Measurements from ENCODE around the gene CALHM5. TPM values are rescaled to one million over a fixed set of nuclear protein-coding genes. Genes with fewer than 3 reads are reported as not detected.

CALHM5 gene
- total RNA-seq, 1 donor from 2014 or later, result 0.40 TPM

DNA sequence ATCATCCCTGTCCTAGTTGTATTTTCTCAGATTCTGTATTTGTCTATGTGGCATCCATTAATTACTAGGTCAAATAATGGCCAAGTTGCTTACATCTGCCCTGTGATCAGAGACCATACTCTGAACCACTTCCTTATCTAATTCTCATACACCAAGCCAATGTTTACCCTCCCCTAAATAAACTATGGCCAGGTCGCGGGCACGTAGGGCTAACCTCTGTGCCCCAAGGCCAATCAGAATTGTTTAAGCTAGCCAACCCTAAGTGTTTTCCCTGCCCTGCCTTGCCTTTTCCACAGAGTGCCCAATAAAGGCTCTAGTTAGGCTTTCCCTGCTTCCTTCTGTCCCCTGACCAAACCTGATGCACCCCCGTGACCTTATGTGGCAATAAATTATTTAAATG lies 39.4 kb downstream of the CALHM5 start:
- no peak for DNase-seq (ENCODE audit: low read depth)

DNA sequence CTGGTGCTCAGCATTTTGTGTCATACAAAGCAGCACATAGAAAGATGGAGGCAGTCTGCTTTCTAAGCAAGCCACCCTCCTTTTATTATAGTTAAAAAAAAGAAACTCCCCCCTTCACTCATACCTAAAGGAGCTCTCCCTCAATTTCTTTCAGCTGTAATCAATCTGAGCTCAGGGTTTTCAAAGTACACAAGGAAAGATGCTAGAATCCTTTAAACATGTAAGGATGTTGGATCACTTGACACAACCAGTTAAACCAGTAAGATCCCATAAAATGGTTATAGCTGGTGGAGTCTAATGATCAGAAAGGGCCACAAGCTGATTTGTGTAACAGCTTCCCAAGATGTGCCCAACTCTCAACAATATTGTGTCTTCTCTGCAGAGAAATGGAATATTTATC lies 42.0 kb downstream of the CALHM5 start, which contains the start of gene CALHM4:
Gene CALHM4, plus strand, starts transcription at position 301 of the 400 bp plus-strand sequence. Its CDS starts 43 bp downstream, at position 344.
- no peak for DNase-seq (ENCODE audit: low read depth)

DNA sequence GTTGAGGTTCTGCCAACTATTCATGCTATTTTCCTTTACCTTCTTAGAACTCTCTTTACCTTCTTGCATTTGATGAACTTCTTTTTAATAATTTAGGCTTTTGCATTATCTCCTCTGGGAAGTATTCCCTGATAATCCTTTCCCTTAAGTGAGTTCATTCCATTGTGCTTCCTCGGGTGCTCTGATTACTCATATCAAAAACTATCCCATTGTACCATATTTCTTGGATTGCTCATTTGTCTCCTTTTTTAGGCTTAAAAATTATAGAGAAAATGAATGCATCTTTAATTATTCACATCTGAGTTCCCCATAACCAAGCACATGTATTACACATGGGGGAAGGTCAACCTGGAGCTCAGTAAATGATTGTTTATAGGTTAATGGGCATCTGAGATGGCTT lies 44.6 kb downstream of the CALHM5 start:
- peak; percentile 72 for DNase-seq (ENCODE audit: low read depth)

DNA sequence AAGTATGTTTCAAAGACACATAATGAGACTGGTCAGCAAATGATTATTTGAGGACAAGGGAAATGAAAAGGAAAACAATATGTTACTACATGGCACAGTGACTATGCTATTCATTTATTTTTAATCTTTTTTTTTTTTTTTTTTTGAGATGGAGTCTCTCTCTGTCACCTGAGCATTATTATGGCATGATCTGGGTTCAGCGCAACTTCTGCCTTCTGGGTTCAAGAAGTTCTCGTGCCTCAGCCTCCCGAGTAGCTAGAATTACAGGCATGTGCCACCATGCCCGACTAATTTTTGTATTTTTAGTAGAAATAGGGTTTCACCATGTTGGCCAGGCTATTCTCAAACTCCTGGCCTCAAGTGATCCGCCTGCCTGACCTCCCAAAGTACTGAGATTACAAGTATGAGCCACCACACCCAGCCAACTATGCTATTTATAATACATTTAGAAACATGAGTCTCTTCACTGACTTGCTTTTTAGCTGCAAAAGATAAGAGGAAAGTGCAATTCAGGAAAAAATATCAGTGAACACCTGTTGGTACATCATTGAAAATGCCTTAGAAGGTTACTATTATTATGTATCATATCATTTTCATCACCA lies 45.5 kb downstream of the CALHM5 start:
- DNase-seq (ENCODE audit: low read depth), result no peak

DNA sequence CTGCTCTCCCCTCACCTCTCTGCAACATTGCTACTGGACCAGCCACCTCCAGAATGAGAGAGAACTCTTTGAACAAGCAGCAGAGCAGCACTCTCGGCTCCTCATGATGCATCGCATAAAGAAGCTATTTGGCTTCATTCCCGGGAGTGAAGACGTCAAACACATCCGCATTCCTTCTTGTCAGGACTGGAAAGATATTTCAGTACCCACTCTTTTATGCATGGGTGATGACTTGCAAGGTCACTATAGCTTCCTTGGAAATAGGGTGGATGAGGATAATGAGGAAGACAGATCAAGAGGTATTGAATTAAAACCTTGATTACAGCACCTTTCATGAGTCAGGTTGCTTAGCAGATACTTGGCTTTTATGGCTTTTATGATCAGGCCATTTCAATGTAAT lies 46.5 kb downstream of the CALHM5 start:
- DNase-seq (ENCODE audit: low read depth), result peak; percentile 97

DNA sequence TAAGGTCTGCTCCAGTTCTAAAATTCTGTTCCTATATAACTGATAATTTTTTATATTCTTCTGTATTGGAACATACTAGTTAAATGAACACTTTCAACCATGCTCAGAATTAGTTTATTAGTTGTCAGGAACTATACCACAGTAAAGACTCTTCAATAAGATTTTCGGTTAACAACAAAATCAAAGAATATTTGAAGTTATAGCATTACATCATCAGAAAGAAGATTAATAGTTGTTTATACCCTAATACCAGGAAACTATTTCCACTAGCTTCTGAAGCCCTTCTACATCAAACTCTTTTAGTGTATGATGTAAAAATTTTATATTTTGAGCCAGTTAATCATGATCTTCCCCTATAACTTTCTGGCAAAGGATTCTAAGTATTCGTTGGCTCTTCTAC lies 48.7 kb downstream of the CALHM5 start:
- DNase-seq (ENCODE audit: low read depth), result no peak

DNA sequence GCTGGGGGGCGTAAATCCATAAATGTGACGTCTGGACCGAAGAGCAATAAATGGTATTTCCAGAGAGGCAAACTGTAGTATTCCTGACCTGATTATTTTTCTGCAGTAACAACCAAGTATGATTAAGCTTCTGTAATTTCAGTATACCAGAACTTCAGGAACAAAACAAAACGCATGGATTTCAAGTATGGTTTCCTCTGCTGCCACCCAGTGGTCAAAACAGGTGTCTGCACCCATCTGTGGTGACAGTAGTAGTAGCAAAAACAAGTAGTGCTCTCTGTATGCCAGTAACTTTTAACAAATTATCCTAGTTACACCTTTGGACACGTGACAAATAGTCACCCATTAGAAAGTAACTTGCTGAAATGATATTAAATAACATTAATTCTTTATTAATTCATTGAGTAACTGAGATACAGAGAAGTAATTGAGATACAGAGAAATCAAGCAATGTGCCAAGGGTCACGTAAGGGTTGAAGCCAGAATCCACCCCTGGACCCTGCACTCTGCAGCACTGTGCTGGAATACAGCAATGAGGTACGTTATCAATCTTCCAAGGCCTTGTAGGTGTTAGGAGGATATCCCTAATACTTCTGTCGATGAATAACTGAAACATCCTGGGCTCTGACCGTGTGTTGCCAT lies 50.1 kb downstream of the CALHM5 start:
- DNase-seq (ENCODE audit: low read depth), result peak; percentile 69

DNA sequence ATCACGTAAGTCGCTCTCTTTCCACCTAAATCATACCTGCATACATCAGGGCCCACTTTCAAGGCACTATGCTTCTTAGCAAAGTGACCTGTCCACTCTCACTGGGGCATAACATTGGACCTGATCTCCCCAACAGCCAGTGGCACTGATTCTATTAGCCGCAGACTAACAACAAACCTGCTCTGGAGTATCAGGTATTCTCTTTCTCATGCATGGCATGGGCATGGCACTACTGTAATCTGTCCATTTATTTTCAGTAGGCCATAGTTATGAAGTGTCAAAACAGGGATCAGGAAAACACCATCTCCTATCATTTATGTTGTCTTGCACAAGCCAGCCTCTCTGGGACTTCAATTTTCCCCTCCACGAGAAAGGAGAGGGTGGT lies 50.6 kb downstream of the CALHM5 start:
- DNase-seq (ENCODE audit: low read depth), result no peak

DNA sequence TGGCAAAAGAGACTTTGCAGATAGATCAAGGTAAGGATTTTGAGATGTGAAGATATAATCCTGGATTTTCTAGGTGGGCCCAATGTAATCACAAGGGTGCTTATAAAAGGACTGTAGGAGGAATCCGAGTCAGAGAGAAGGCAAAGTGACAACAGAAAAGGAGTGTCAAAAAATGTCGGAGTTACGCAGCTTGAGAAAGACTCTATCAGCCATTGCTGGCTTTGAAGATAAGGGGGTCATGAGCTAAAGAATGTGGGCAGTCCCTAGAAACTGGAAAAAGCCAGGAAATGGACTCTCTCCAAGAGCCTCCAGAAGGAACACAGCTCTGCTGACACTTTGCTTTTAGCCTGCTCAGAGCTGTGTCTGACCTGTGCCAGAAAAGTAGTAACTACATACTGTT lies 51.2 kb downstream of the CALHM5 start:
- no peak for DNase-seq (ENCODE audit: low read depth)

DNA sequence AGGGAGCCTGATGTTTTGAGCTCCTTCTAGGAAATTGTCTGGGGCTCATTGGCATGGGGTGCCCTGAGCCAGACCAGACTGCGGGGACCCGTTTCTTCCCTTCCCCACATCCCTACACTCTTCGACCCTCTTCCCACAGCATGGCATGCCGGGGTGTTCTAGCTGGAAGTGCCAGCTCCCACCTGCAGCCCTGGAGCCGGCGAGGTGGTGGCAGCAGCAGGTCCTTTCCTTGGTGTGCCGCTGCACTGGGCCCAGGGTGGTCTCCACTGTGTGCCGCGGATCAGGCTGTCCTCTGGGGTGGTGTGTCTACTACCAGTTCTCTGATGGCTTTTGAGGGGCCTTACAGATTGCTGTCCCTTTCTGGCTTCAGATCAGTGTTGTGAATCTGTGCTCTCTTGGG lies 52.4 kb downstream of the CALHM5 start:
- DNase-seq (ENCODE audit: low read depth), result no peak

DNA sequence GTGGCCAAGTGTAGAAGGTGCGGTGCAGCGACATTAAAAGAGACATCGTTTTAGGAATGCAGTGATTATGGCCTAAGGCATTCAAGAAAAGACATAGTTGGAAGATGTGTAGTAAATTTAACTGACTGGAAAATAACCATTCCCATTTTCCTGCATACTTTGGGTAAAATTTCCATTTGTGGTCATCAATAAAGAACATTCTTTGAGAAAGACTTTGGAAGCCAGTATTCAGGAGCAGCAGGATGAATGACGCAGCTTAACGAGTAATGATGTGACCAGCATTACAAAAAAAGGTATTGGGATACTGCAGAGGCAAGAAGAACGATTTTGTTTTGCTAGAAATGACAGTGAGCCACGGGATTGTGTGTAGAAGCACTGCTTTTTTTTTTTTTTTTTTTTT lies 52.9 kb downstream of the CALHM5 start:
- no peak for DNase-seq (ENCODE audit: low read depth)

DNA sequence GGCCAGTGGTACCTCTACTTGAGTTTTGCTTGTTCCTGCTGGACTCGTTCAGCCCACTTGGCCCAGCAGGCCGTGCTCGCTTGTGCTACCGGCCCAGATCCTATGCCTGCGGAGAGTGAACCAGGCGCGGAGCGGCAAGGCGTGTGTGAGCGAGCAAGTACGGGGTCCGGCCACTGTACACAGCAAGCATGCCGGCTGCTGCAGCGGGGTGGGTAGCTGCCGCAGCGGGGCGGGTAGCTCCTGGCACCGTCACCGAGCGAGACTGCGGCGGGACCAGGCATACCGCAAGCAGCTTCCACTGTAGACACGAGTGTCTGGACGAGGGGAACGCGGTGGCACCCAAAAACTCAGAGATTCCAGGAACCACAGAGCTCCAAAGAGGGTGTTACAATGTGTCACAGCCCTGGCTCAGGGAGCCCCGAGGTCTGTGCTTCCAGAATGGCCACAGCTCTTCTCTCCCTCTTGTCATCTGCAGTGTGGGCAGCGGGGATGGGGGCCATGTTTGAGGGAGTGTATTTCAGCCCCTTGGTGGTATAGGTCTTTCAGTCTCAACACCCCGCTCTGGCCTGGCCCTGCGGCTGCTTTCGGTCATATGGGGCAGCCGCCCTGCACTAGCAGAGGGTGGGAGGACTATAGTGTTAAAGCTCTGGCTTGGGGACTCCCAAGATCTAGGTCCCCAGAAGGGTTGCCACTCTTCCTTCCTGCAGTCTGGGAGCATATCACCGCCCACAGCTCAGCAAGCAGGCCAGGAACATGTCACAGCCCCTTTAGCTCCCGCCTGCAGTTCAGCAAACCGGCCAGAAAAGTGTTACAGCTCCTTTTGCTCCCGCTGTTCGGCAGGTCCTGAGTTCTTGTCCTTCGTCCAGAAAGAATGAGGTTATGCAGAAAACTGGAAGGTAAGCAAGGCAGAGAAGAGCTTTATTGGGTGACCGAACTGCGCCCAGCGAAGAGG lies 53.8 kb downstream of the CALHM5 start:
- DNase-seq (ENCODE audit: low read depth), result no peak

DNA sequence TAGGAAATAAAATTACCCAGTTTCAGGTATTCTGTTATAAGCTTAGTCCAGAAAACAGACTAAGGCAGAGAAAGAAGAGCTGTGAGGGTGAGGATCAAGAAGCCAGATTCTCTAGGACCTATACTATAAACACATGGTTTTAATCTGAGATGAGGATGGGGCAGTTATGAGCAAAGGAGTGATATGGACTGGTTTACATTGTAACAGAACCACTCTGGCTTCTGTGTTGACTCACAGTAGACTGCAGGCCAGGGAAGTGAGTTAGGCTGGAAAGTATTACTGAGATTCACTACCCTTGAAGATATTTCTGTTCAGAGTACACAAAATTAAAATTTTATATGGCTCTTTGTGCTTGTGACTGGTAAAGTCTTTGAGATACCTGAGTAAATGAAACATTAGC lies 56.7 kb downstream of the CALHM5 start:
- no peak for DNase-seq (ENCODE audit: low read depth)

DNA sequence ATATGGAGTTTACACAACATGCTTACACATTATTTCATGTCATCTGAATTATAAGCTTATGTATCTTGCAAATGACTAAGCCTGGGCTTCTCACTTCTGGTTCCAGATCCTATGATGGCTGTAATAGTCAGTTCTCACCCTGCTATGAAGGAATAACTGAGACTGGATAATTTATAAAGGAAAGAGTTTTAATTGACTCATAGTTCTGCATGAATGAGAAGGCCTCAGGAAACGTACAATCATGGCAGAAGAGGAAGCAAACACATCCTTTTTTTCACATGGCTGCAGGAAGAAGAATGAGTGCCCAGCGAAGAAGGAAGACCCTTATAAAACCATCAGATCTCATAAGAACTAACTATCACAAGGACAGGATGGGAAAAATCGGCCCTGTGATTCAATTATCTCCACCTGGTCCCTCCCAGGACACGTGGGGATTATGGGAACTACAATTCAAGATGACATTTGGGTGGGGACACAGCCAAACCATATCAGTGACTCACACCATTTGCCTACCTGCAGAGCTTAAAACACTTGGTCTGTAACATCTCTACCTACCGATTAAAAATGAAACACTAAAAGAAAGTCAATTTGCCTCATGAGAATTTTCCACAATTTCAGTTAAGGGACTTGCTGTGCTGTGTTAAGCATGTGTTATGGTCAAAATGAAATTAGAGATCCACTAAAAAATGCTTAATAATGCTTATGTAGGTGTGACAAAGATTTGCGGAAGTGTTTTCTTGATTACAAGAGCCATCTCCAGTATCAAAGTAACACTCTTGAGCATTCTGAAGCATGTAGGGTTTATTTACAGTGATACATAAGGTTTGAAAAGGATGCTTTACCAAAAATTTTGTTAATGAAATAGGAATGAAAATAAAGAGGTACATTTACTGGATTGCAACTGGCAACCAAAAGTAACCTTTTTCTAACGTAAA lies 57.6 kb downstream of the CALHM5 start:
- DNase-seq (ENCODE audit: low read depth), result peak; percentile 11

DNA sequence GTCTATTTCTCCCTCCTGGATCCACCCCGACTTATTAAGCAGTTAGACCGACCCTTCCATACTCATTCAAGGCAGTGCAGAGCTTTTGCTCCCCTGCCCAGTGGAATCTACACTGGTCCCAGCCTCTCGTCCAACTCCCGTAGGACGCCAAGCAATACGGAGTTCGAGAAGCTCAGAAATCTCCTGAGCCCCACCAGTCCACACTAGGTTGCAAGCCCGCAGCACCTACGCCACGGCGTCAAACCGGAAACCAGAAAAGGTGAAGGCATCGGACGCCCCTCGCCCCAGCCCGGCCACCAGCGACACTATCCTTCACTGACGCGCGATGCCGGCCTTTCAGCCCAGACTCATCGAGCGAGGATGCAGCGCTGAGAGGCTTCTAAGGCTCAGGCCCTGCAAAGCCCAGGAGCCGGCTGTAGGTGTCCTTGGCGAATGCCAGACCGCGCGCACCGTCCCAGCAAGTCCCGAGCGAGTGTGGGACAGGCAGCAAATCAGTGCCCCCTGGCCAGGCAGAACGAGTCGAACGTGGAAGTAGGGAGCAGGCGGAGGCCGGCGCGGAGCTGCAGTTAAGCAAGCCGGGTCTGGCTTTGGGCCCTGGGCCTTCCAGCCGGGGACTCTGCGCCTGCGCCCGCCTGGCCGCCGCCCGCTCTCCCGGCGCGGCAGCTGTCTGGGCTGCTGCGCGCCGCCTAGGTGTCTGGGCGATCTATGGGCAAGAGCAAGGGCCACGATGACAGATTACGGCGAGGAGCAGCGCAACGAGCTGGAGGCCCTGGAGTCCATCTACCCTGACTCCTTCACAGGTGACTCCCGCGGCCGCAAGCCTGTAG lies 59.6 kb downstream of the CALHM5 start, which contains the start of gene RWDD1:
Gene RWDD1, plus strand, starts transcription at position 649 of the 827 bp plus-strand sequence. Its CDS starts 79 bp downstream, at position 728.
- peak; percentile 96 for DNase-seq (ENCODE audit: low read depth)

DNA sequence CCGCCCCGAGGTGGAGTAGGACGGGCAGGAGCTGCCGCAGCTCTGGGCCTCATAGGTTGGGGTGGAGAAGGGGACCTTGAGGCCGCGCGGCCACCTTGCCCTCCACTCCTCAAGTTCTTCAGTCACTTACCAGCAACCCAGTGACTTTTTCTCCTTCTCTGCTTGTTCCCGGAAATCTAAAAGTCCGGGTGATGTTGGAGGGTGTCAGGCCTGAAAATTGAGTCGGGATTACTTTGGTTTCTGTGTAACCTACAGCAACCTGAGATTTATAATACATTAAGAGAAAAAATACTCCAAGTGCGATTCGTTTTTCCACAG lies 60.2 kb downstream of the CALHM5 start:
- no peak for DNase-seq (ENCODE audit: low read depth)

DNA sequence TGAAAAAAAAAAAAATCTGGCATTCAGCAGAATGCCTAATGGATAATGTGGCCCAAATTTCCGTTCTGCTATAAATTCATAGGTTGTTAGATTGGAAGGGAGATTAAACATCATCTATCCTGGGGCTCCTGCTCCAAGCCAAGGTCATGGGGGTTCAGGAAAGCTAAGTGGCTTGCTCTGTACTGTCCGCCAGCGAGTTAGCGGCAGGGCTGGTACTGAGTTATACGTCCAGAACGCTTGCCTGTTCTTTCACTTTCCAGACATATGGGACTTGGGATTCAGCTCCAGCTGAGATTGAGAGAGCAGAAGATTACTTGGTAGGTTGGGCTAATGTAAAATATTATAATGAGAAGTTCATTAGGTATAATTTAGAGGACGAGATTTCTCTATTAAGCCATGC lies 60.7 kb downstream of the CALHM5 start:
- DNase-seq (ENCODE audit: low read depth), result peak; percentile 36
